ENCODE measurements around the gene SNRPA1.
A peak's percentile ranks its signal among the peaks of the same experiment; 100 is the strongest.

DNA sequence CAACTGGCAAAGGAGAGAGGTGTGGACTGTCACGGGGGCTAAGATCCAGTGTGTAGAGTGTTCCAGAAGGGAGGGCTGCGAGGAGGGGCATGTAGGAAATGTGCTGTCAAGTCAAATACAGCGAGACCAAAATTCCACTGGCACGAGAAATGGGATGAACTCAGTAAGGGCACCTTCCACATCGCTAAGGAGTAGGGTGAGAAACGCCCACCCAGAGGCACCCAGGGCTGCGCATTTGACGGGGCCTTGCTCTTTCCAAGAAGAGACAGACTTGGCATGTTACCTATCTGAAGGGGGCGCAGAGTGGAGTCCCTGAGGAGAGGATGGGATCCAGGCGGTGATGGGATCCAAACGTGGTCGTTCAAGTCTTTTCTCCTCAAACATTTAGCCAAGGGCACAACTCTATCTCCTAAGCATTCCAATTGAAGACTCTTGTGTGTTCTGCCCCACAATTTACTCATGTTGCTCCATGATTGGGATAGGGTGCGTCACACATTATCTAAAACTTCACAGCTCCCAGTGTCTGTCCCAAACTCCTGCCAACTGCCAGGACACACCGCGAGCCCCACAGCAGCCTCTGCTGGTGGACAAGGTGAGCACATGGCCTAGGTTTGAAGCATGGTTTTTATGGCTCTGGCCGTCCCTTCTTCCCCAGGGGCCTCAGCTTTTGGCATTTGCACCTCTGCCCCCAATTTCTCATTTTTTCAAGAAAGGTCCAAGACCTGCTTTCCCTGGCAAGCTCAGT is 25.4 kb downstream of the SNRPA1 start:
- TF ChIP-seq, protein P1, sequence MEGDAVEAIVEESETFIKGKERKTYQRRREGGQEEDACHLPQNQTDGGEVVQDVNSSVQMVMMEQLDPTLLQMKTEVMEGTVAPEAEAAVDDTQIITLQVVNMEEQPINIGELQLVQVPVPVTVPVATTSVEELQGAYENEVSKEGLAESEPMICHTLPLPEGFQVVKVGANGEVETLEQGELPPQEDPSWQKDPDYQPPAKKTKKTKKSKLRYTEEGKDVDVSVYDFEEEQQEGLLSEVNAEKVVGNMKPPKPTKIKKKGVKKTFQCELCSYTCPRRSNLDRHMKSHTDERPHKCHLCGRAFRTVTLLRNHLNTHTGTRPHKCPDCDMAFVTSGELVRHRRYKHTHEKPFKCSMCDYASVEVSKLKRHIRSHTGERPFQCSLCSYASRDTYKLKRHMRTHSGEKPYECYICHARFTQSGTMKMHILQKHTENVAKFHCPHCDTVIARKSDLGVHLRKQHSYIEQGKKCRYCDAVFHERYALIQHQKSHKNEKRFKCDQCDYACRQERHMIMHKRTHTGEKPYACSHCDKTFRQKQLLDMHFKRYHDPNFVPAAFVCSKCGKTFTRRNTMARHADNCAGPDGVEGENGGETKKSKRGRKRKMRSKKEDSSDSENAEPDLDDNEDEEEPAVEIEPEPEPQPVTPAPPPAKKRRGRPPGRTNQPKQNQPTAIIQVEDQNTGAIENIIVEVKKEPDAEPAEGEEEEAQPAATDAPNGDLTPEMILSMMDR (IDR thresholded peaks at IDR 0.05), result peak in 1 of 3 experiments; percentile 30
- TF ChIP-seq POLR2A (IDR thresholded peaks at IDR 0.05; ENCODE audit: low read depth), result no peak

Data from esophagus muscularis mucosa (tissue), 3 donors.